HepG2 (cell line): ENCODE results near the gene ECM1. TPM values are rescaled to one million over a fixed set of nuclear protein-coding genes. Genes with fewer than 3 reads are reported as not detected.

ENCODE experiments used
- BHLHE40 ChIP-seq: IDR thresholded peaks from 2 replicates; pipeline ENCODE4 v1.6.1; 2011; ENCODE audit warnings: low read length, improper control_type of control experiment
- MIXL1 ChIP-seq: IDR thresholded peaks from 2 replicates; pipeline ENCODE4 v1.6.1; 2016
- MXI1 ChIP-seq: IDR thresholded peaks from 3 replicates; pipeline ENCODE4 v1.6.1; 2012; ENCODE audit warnings: low read depth, low read length, inconsistent platforms, borderline replicate concordance
- NR2F1 ChIP-seq, 2 experiments: fragments of 450-650 bp in 1 of 2; formaldehyde crosslinking in 1 of 2; IDR thresholded peaks; 2 replicates each; pipeline versions ENCODE4 v1.5.0 to v1.6.1; 2016 to 2020; ENCODE audit warnings: mild to moderate bottlenecking in 1 of 2, missing compliant biosample characterization in 1 of 2, missing genetic modification reagents in 1 of 2, moderate library complexity in 1 of 2
- PHF5A ChIP-seq: IDR thresholded peaks from one replicate; pipeline ENCODE4 v1.6.1; 2018; ENCODE audit warnings: low read depth, missing genetic modification reagents; ENCODE audit not compliant: unreplicated experiment
- POLR2AphosphoS5 ChIP-seq: IDR thresholded peaks from 2 replicates; pipeline ENCODE4 v1.6.1; 2012; ENCODE audit warnings: low read depth, low read length
- REL ChIP-seq: sonication (generic); formaldehyde crosslinking; conservative IDR thresholded peaks from 2 replicates; pipeline ENCODE4 v1.8.0; 2022; ENCODE audit warnings: mild to moderate bottlenecking, missing genetic modification reagents, moderate library complexity
- SMAD3 ChIP-seq: sonication (generic); formaldehyde crosslinking; IDR thresholded peaks from 2 replicates; pipeline ENCODE4 v1.4.0; 2020; ENCODE audit warnings: missing genetic modification reagents
- ZFP41 ChIP-seq: sonication (generic); formaldehyde crosslinking; IDR thresholded peaks from 2 replicates; pipeline ENCODE4 v1.4.0; 2020; ENCODE audit warnings: mild to moderate bottlenecking, missing genetic modification reagents, borderline replicate concordance
- ZNF430 ChIP-seq: sonication (generic); formaldehyde crosslinking; IDR thresholded peaks from 2 replicates; pipeline ENCODE4 v1.9.0; 2021; ENCODE audit warnings: mild to moderate bottlenecking, missing genetic modification reagents
- ZSCAN21 ChIP-seq: sonication (generic); formaldehyde crosslinking; IDR thresholded peaks from 2 replicates; pipeline ENCODE4 v1.8.0; 2022; ENCODE audit warnings: mild to moderate bottlenecking, missing genetic modification reagents, moderate library complexity, borderline replicate concordance
- polyA plus RNA-seq, 8 experiments: library from polyadenylated mRNA; depleted of rRNA in 3 of 8; stranded (reverse) in 7 of 8; unstranded in 1 of 8; fragments of >200 nt; fragmentation: Illumina TruSeq in 4 of 8; extraction: Trizol in 4 of 8; gene quantifications; 2 replicates each; pipeline versions ENCODE4 v1.2.1 to v1.2.3, GENCODE V29; 2011 to 2016; ENCODE audit warnings: low read depth in 4 of 8, missing spikeins in 1 of 8, mixed read lengths in 1 of 8; ENCODE audit not compliant: insufficient read depth in 1 of 8
- total RNA-seq, 5 experiments: library from RNA; depleted of rRNA; stranded (reverse); fragments of >200 nt; fragmentation: Illumina TruSeq; extraction: Trizol; gene quantifications; 2 replicates each; pipeline ENCODE4 v1.2.3, GENCODE V29; 2016; ENCODE audit warnings: low read depth in 1 of 5
- TF ChIP-seq, protein P1 (sequence below): sonication (generic); formaldehyde crosslinking; IDR thresholded peaks from 2 replicates; pipeline ENCODE4 v1.4.0; 2020; ENCODE audit warnings: missing genetic modification reagents
- TF ChIP-seq, protein P2 (sequence below): sonication (generic); formaldehyde crosslinking; IDR thresholded peaks from 2 replicates; pipeline ENCODE4 v1.4.0; 2020; ENCODE audit warnings: missing genetic modification reagents
- TF ChIP-seq, protein P3 (sequence below): sonication (generic); formaldehyde crosslinking; IDR thresholded peaks from 2 replicates; pipeline ENCODE4 v1.8.1; 2023; ENCODE audit warnings: mild to moderate bottlenecking, inconsistent platforms, moderate library complexity, missing genetic modification reagents, borderline replicate concordance

The ECM1 gene
- total and polyA plus RNA-seq, 2 of the 13 experiments (the other 11 are each of a cell fraction or from before 2014, with no cell fraction given): 0.42 to 1.0 TPM

DNA sequence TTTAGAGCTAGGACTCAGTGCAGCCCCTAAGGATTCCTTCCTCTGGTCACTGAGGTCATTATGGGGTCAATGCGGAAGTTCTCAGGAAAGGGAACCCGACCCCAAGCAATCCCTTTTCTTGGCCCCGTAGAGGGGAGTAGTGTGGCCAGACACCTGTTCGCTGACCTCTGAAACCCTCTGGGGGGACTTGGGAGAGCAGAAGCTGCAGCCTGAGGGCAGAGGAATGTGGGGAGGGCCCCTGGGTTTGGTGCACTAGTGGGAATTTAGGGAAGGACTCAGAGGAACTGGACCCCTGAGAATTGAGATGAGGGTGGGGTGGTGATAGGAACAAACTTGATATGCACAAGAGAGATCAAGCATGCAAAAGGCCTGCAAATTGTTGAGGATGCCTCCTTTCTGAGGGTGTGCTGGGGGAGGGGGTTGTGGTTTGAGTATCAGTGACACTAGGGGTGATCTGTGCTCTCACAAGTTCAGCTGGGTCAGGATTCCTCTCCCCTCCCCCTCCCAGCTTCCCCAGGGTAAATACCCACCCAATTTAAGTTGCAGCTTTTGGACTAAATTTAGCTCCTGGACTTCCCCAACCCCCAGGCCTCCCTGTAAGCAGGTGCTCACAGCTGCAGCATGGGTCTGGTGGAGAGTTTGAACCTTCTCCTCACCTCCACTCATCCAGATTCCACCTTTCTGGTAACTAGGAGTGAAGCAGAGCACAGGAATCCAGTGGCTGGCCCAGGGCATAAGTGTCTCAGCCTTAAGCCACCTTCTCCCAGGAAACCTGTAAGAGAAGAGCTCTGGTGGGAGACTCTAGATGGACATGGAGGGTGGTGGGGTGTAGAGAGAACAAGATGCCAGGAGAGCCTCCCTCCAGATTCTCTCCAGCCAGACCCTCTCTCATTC lies 54.8 kb downstream of the ECM1 start (continued):
- TF ChIP-seq, protein P1, sequence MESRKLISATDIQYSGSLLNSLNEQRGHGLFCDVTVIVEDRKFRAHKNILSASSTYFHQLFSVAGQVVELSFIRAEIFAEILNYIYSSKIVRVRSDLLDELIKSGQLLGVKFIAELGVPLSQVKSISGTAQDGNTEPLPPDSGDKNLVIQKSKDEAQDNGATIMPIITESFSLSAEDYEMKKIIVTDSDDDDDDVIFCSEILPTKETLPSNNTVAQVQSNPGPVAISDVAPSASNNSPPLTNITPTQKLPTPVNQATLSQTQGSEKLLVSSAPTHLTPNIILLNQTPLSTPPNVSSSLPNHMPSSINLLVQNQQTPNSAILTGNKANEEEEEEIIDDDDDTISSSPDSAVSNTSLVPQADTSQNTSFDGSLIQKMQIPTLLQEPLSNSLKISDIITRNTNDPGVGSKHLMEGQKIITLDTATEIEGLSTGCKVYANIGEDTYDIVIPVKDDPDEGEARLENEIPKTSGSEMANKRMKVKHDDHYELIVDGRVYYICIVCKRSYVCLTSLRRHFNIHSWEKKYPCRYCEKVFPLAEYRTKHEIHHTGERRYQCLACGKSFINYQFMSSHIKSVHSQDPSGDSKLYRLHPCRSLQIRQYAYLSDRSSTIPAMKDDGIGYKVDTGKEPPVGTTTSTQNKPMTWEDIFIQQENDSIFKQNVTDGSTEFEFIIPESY: no peak
- TF ChIP-seq REL (CRISPR knock-in tag) (no peak), ZNF430 (CRISPR knock-in tag) (no peak), NR2F1 (CRISPR knock-in tag; IDR thresholded peaks at IDR 0.05) (0 out of 4 replicates have a peak, but pooled peaks of 1 of the 2 experiments have one; percentile 37), MIXL1 (no peak), POLR2AphosphoS5 (no peak), PHF5A (CRISPR knock-in tag) (no peak), BHLHE40 (no peak), MXI1 (no peak), ZSCAN21 (0 out of 2 replicates have a peak, but pooled peaks have one; percentile 7), ZFP41 (CRISPR knock-in tag) (no peak), SMAD3 (CRISPR knock-in tag) (0 out of 2 replicates have a peak, but pooled peaks have one; percentile 0)
- TF ChIP-seq, protein P2, sequence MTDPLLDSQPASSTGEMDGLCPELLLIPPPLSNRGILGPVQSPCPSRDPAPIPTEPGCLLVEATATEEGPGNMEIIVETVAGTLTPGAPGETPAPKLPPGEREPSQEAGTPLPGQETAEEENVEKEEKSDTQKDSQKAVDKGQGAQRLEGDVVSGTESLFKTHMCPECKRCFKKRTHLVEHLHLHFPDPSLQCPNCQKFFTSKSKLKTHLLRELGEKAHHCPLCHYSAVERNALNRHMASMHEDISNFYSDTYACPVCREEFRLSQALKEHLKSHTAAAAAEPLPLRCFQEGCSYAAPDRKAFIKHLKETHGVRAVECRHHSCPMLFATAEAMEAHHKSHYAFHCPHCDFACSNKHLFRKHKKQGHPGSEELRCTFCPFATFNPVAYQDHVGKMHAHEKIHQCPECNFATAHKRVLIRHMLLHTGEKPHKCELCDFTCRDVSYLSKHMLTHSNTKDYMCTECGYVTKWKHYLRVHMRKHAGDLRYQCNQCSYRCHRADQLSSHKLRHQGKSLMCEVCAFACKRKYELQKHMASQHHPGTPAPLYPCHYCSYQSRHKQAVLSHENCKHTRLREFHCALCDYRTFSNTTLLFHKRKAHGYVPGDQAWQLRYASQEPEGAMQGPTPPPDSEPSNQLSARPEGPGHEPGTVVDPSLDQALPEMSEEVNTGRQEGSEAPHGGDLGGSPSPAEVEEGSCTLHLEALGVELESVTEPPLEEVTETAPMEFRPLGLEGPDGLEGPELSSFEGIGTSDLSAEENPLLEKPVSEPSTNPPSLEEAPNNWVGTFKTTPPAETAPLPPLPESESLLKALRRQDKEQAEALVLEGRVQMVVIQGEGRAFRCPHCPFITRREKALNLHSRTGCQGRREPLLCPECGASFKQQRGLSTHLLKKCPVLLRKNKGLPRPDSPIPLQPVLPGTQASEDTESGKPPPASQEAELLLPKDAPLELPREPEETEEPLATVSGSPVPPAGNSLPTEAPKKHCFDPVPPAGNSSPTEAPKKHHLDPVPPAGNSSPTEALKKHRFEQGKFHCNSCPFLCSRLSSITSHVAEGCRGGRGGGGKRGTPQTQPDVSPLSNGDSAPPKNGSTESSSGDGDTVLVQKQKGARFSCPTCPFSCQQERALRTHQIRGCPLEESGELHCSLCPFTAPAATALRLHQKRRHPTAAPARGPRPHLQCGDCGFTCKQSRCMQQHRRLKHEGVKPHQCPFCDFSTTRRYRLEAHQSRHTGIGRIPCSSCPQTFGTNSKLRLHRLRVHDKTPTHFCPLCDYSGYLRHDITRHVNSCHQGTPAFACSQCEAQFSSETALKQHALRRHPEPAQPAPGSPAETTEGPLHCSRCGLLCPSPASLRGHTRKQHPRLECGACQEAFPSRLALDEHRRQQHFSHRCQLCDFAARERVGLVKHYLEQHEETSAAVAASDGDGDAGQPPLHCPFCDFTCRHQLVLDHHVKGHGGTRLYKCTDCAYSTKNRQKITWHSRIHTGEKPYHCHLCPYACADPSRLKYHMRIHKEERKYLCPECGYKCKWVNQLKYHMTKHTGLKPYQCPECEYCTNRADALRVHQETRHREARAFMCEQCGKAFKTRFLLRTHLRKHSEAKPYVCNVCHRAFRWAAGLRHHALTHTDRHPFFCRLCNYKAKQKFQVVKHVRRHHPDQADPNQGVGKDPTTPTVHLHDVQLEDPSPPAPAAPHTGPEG (CRISPR knock-in tag): 0 out of 2 replicates have a peak, but pooled peaks have one; percentile 40
- TF ChIP-seq, protein P3, sequence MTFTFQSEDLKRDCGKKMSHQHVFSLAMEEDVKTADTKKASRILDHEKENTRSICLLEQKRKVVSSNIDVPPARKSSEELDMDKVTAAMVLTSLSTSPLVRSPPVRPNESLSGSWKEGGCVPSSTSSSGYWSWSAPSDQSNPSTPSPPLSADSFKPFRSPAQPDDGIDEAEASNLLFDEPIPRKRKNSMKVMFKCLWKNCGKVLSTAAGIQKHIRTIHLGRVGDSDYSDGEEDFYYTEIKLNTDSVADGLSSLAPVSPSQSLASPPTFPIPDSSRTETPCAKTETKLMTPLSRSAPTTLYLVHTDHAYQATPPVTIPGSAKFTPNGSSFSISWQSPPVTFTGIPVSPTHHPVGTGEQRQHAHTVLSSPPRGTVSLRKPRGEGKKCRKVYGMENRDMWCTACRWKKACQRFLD: no peak
